SK-N-SH treated with all-trans-retinoic acid at 6 μM for 48 hours (cell line): Measurements from ENCODE around the gene RGCC.

Source experiments
- ATAC-seq: fragments of 200-7000 bp; cut with Tn5 transposase; 3 replicates; pipeline ENCODE4 v1.9.1; 2020; ENCODE audit warnings: mild to moderate bottlenecking, moderate library complexity
- ARNTL ChIP-seq: fragments of 450-650 bp; formaldehyde crosslinking; IDR thresholded peaks from 2 replicates; pipeline ENCODE4 v1.5.0; 2020; ENCODE audit warnings: low read depth, mild to moderate bottlenecking, moderate library complexity, borderline replicate concordance
- BACH2 ChIP-seq: fragments of 250-450 bp; sonication (Bioruptor Pico); IDR thresholded peaks from 2 replicates; pipeline ENCODE4 v1.9.0; 2021; ENCODE audit warnings: mild to moderate bottlenecking, borderline replicate concordance
- CREB5 ChIP-seq: fragments of 250-450 bp; sonication (Bioruptor Pico); IDR thresholded peaks from 2 replicates; pipeline ENCODE4 v1.5.1; 2020; ENCODE audit warnings: low read depth, mild to moderate bottlenecking, moderate library complexity
- CSDC2 ChIP-seq: fragments of 250-450 bp; sonication (Bioruptor Pico); IDR thresholded peaks from 2 replicates; pipeline ENCODE4 v1.5.0; 2020; ENCODE audit warnings: mild to moderate bottlenecking, moderate library complexity
- CSRNP3 ChIP-seq: fragments of 250-450 bp; sonication (Bioruptor Pico); IDR thresholded peaks from 2 replicates; pipeline ENCODE4 v1.5.1; 2021; ENCODE audit warnings: mild to moderate bottlenecking, moderate library complexity
- ESRRG ChIP-seq: fragments of 250-450 bp; sonication (Bioruptor Pico); IDR thresholded peaks from 2 replicates; pipeline ENCODE4 v1.6.1; 2021; ENCODE audit warnings: mild to moderate bottlenecking
- GLIS3 ChIP-seq: fragments of 250-450 bp; sonication (Bioruptor Pico); IDR thresholded peaks from 2 replicates; pipeline ENCODE4 v1.5.0; 2020; ENCODE audit warnings: mild to moderate bottlenecking, moderate library complexity
- ISL1 ChIP-seq: fragments of 250-450 bp; sonication (Bioruptor Pico); IDR thresholded peaks from 2 replicates; pipeline ENCODE4 v2.1.2; 2022; ENCODE audit warnings: mild to moderate bottlenecking, moderate library complexity
- OSR1 ChIP-seq: fragments of 250-450 bp; sonication (Bioruptor Pico); IDR thresholded peaks from 2 replicates; pipeline ENCODE4 v1.8.0; 2022; ENCODE audit warnings: moderate library complexity, mild to moderate bottlenecking, inconsistent platforms
- PATZ1 ChIP-seq: fragments of 250-450 bp; sonication (Bioruptor Pico); IDR thresholded peaks from 2 replicates; pipeline ENCODE4 v1.8.0; 2020; ENCODE audit warnings: mild to moderate bottlenecking, moderate library complexity, borderline replicate concordance
- RARB ChIP-seq: fragments of 250-450 bp; sonication (Bioruptor Pico); IDR thresholded peaks from 2 replicates; pipeline ENCODE4 v1.8.0; 2021; ENCODE audit warnings: mild to moderate bottlenecking, moderate library complexity
- SNAI2 ChIP-seq: fragments of 250-450 bp; sonication (Bioruptor Pico); IDR thresholded peaks from 2 replicates; pipeline ENCODE4 v1.5.0; 2020; ENCODE audit warnings: mild to moderate bottlenecking, moderate library complexity
- TOX ChIP-seq: fragments of 250-450 bp; sonication (Bioruptor Pico); IDR thresholded peaks from 2 replicates; pipeline ENCODE4 v1.8.0; 2021; ENCODE audit warnings: mild to moderate bottlenecking, moderate library complexity, borderline replicate concordance
- TSHZ2 ChIP-seq: fragments of 250-450 bp; sonication (Bioruptor Pico); IDR thresholded peaks from 2 replicates; pipeline ENCODE4 v1.5.0; 2020; ENCODE audit warnings: mild to moderate bottlenecking, moderate library complexity
- ZC3H10 ChIP-seq: fragments of 250-450 bp; sonication (Bioruptor Pico); IDR thresholded peaks from 2 replicates; pipeline ENCODE4 v1.5.1; 2021; ENCODE audit warnings: mild to moderate bottlenecking, moderate library complexity
- ZFP3 ChIP-seq: fragments of 250-450 bp; sonication (Bioruptor Pico); IDR thresholded peaks from 2 replicates; pipeline ENCODE4 v1.5.0; 2020; ENCODE audit warnings: mild to moderate bottlenecking, moderate library complexity
- ZNF565 ChIP-seq: fragments of 450-650 bp; formaldehyde crosslinking; conservative IDR thresholded peaks from 2 replicates; pipeline ENCODE4 v1.5.0; 2020; ENCODE audit warnings: low read depth, mild to moderate bottlenecking, moderate library complexity
- ZNF70 ChIP-seq: fragments of 450-650 bp; formaldehyde crosslinking; IDR thresholded peaks from 2 replicates; pipeline ENCODE4 v1.5.0; 2020; ENCODE audit warnings: mild to moderate bottlenecking, moderate library complexity
- ZNF8 ChIP-seq: fragments of 450-650 bp; formaldehyde crosslinking; IDR thresholded peaks from 2 replicates; pipeline ENCODE4 v1.5.0; 2020; ENCODE audit warnings: mild to moderate bottlenecking, moderate library complexity

Gene RGCC

GRCh38 chr13:41512441-41512840, 55.1 kb downstream of the RGCC start:
- TF ChIP-seq ZNF70 (CRISPR knock-in tag) (no peak), ARNTL (no peak), ZNF565 (no peak), TOX (CRISPR knock-in tag) (no peak), TSHZ2 (CRISPR knock-in tag) (no peak), ESRRG (CRISPR knock-in tag) (no peak), BACH2 (CRISPR knock-in tag) (no peak), ZFP3 (CRISPR knock-in tag) (no peak), CSDC2 (CRISPR knock-in tag) (no peak), GLIS3 (CRISPR knock-in tag) (no peak), ZNF8 (CRISPR knock-in tag) (no peak), OSR1 (CRISPR knock-in tag) (no peak), CSRNP3 (no peak), RARB (CRISPR knock-in tag) (no peak)
- ATAC-seq = no peak

GRCh38 chr13:41513600-41513999, 56.2 kb downstream of the RGCC start:
- no peak for ATAC-seq
- no peak for TF ChIP-seq ZNF8 (CRISPR knock-in tag)
- TF ChIP-seq ZNF70 (CRISPR knock-in tag) = no peak
- TF ChIP-seq CREB5 (CRISPR knock-in tag) = no peak
- TF ChIP-seq GLIS3 (CRISPR knock-in tag) = no peak
- no peak for TF ChIP-seq PATZ1 (CRISPR knock-in tag)
- TF ChIP-seq BACH2 (CRISPR knock-in tag) = no peak
- TF ChIP-seq ARNTL = no peak
- no peak for TF ChIP-seq ISL1
- TF ChIP-seq CSRNP3 = no peak
- TF ChIP-seq TSHZ2 (CRISPR knock-in tag) = no peak
- TF ChIP-seq ZC3H10 (CRISPR knock-in tag) = no peak
- no peak for TF ChIP-seq SNAI2
- TF ChIP-seq, all 23 proteins: peak for 0
